Nephron progenitor cell (in vitro differentiated cells): Measurements from ENCODE around the gene FNDC3B.

ENCODE experiments used
- DNase-seq: peaks from one replicate; pipeline ENCODE4 v3.0.0; 2021
- H3K27ac Mint-ChIP-seq: 2 replicates; pipeline ENCODE4 v1.8.0; 2021; ENCODE audit warnings: mild to moderate bottlenecking, moderate library complexity, mixed read lengths
- H3K27me3 Mint-ChIP-seq: 2 replicates; pipeline ENCODE4 v1.8.0; 2021; ENCODE audit warnings: mild to moderate bottlenecking, low read depth, mixed read lengths; ENCODE audit not compliant: poor library complexity
- H3K36me3 Mint-ChIP-seq: 2 replicates; pipeline ENCODE4 v1.8.0; 2021; ENCODE audit warnings: low read depth, mixed read lengths
- H3K4me1 Mint-ChIP-seq: 2 replicates; pipeline ENCODE4 v1.8.0; 2021; ENCODE audit warnings: mixed read lengths
- H3K4me3 Mint-ChIP-seq: 2 replicates; pipeline ENCODE4 v1.8.0; 2021; ENCODE audit warnings: mild to moderate bottlenecking, moderate library complexity, mixed read lengths
- H3K9me3 Mint-ChIP-seq: 2 replicates; pipeline ENCODE4 v1.8.0; 2021; ENCODE audit warnings: mild to moderate bottlenecking, moderate library complexity, mixed read lengths
- TF ChIP-seq, protein P1 (sequence below): fragments of 200-600 bp; sonication (generic); IDR thresholded peaks from 2 replicates; pipeline ENCODE4 v1.5.0; 2021; ENCODE audit warnings: antibody characterized with exemption

The FNDC3B gene

DNA sequence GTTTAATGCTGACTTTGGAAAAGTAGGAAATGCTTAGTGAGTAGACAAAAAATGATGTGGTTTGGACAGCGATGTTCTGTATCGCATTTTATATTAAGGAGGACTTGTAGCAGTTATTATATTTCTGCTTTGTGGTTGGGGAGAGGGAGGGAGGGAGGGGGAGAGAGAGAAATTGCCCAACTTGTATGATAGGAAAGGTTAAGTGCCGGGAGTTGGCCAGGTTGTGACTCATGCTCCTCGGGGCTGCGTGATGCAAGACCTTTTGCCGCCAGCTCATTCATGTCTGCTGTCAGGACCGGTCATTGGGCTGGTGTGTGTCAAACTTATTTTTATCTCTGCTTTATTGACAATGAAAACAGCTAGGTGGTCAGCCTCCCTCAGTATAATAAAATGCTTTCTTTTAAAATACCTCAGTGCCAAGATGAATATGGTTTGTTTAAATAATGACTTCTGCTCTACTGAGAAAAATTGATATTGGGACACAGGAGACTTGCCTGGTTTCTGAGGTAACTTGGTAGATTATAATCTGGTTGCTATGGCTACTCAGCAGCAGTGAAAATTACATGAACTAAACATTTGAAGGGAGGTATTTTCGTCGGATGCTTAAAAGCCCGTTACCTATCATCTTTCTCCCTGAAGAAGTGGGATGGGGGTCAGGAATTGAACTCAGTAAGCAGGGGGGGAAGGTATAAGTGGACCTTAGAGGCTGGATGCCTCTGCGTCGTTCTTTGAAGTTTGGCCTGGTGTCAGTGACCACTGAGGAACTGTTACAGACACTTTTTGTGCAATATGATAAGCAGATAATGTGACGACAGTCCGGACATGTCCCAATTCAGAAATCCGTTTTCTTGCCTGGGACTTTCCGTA is 90.7 kb downstream of the FNDC3B start:
- H3K27me3 Mint-ChIP-seq: peaks cover 3% of the 10 kb centered on the region
- peaks cover 39% of the 10 kb centered on the region for H3K4me1 Mint-ChIP-seq
- H3K27ac Mint-ChIP-seq: no peak overlapping the region
- H3K9me3 Mint-ChIP-seq: peaks cover 14% of the 10 kb centered on the region
- TF ChIP-seq, protein P1, sequence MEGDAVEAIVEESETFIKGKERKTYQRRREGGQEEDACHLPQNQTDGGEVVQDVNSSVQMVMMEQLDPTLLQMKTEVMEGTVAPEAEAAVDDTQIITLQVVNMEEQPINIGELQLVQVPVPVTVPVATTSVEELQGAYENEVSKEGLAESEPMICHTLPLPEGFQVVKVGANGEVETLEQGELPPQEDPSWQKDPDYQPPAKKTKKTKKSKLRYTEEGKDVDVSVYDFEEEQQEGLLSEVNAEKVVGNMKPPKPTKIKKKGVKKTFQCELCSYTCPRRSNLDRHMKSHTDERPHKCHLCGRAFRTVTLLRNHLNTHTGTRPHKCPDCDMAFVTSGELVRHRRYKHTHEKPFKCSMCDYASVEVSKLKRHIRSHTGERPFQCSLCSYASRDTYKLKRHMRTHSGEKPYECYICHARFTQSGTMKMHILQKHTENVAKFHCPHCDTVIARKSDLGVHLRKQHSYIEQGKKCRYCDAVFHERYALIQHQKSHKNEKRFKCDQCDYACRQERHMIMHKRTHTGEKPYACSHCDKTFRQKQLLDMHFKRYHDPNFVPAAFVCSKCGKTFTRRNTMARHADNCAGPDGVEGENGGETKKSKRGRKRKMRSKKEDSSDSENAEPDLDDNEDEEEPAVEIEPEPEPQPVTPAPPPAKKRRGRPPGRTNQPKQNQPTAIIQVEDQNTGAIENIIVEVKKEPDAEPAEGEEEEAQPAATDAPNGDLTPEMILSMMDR: no peak
- no peak for DNase-seq
- no peak overlapping the region for H3K4me3 Mint-ChIP-seq
- H3K36me3 Mint-ChIP-seq: peaks cover 71% of the 10 kb centered on the region

GRCh38 chr3:172130717-172131050 is 91.3 kb downstream of the FNDC3B start:
- TF ChIP-seq, protein P1: no peak
- no peak overlapping the region for H3K27ac Mint-ChIP-seq
- H3K4me1 Mint-ChIP-seq: peaks cover 33% of the 10 kb centered on the region

DNA sequence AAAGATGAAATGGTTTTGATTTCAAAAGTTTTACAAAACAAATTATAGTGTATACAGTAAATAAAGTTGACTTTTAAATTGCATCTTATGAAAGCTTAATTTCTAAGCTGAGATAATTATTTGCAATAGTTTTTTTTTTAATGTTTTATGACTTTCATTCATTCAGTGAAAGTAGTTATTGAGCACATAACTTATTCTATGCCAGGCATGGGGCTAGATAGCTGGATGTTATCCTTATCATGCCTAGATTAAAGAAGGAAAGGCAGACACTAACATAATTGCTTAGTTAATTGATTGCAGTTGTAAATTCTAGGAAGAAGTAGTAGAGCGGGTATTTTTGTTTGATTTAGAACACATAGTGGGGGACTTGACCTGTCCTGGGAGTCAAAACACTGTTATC is 92.4 kb downstream of the FNDC3B start:
- Mint-ChIP-seq H3K4me3 (no peak overlapping the region), H3K27ac (no peak overlapping the region), H3K36me3 (peaks cover 73% of the 10 kb centered on the region), H3K27me3 (peaks cover 3% of the 10 kb centered on the region), H3K4me1 (peaks cover 29% of the 10 kb centered on the region), H3K9me3 (peaks cover 14% of the 10 kb centered on the region)
- no peak for DNase-seq
- TF ChIP-seq, protein P1: no peak

More at GRCh38 chr3:172130717-172131050, 91.3 kb downstream of the FNDC3B start:
- Mint-ChIP-seq H3K27me3 (peaks cover 3% of the 10 kb centered on the region), H3K36me3 (peaks cover 73% of the 10 kb centered on the region), H3K9me3 (peaks cover 14% of the 10 kb centered on the region), H3K4me3 (no peak overlapping the region)
- no peak for DNase-seq

DNA sequence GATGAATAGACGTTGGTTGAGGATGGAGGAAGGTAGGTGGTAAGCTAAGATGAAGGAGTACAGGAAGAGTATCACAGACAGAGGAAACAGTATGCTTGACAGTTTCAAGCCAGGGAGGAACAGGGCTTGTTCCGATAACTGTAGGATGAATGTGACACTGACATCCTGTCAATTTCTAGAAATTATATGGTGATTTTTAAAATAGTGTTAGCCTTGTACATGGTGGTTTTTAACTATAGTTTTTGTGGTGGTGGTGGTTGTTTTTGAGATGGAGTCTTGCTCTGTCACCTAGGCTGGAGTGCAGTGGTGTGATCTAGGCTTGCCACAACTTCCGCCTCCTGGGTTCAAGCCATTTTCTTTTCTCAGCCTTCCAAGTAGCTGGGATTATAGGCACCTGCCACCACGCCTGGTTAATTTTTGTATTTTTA is 92.8 kb downstream of the FNDC3B start:
- Mint-ChIP-seq H3K9me3 (peaks cover 11% of the 10 kb centered on the region), H3K27me3 (peaks cover 3% of the 10 kb centered on the region), H3K27ac (no peak overlapping the region), H3K36me3 (peaks cover 72% of the 10 kb centered on the region), H3K4me3 (no peak overlapping the region), H3K4me1 (peaks cover 28% of the 10 kb centered on the region)
- no peak for DNase-seq
- TF ChIP-seq, protein P1: no peak

GRCh38 chr3:172132721-172133311 is 93.4 kb downstream of the FNDC3B start:
- H3K9me3 Mint-ChIP-seq: peaks cover 11% of the 10 kb centered on the region
- TF ChIP-seq, protein P1: no peak
- no peak for DNase-seq
- H3K27me3 Mint-ChIP-seq: peaks cover 3% of the 10 kb centered on the region
- H3K27ac Mint-ChIP-seq: no peak overlapping the region
- peaks cover 76% of the 10 kb centered on the region for H3K36me3 Mint-ChIP-seq
- H3K4me1 Mint-ChIP-seq: peaks cover 33% of the 10 kb centered on the region
- H3K4me3 Mint-ChIP-seq: no peak overlapping the region
